Mammary epithelial cell (primary cell): Measurements from ENCODE around the gene SNRPD1.

Experiments used
- EZH2 ChIP-seq: IDR thresholded peaks from 2 replicates; pipeline ENCODE4 v1.6.1; 2012; ENCODE audit warnings: low read length, inconsistent platforms, borderline replicate concordance
- TF ChIP-seq, protein P1 (sequence below), 2 donors: IDR thresholded peaks in 1 of 2; conservative IDR thresholded peaks in 1 of 2; 2 replicates each; pipeline ENCODE4 v1.5.1; 2011 to 2012; ENCODE audit warnings: inconsistent platforms in 2 of 2, low read length in 2 of 2, mild to moderate bottlenecking in 2 of 2, control low read depth in 1 of 2, low read depth in 1 of 2; ENCODE audit not compliant: insufficient read depth in 1 of 2; ENCODE audit errors: extremely low read depth in 1 of 2

- TF ChIP-seq EZH2, result no peak
- TF ChIP-seq, protein P1, sequence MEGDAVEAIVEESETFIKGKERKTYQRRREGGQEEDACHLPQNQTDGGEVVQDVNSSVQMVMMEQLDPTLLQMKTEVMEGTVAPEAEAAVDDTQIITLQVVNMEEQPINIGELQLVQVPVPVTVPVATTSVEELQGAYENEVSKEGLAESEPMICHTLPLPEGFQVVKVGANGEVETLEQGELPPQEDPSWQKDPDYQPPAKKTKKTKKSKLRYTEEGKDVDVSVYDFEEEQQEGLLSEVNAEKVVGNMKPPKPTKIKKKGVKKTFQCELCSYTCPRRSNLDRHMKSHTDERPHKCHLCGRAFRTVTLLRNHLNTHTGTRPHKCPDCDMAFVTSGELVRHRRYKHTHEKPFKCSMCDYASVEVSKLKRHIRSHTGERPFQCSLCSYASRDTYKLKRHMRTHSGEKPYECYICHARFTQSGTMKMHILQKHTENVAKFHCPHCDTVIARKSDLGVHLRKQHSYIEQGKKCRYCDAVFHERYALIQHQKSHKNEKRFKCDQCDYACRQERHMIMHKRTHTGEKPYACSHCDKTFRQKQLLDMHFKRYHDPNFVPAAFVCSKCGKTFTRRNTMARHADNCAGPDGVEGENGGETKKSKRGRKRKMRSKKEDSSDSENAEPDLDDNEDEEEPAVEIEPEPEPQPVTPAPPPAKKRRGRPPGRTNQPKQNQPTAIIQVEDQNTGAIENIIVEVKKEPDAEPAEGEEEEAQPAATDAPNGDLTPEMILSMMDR (conservative IDR thresholded peaks at IDR 0.05 in 1 of 2, IDR thresholded peaks at IDR 0.05 in 1 of 2; ENCODE audit: extremely low read depth in 1 of 2, insufficient read depth in 1 of 2, low read depth in 1 of 2, low read length in 2 of 2), result peak in 1 of 2 donors; percentile 20
Measured at GRCh38 chr18:21599585-21600525, 12.3 kb upstream of the SNRPD1 start.
